Brain microvascular endothelial cell (primary cell): ENCODE results near the gene NAT10.

Experiments used
- DNase-seq: peaks from one replicate; pipeline ENCODE4 v3.0.0-alpha.2; 2020
- H3K27ac ChIP-seq: fragments of 250-450 bp; sonication (Bioruptor Pico); 2 replicates; pipeline ENCODE4 v1.5.1; 2020; ENCODE audit warnings: mild to moderate bottlenecking, moderate library complexity
- H3K27me3 ChIP-seq: fragments of 250-450 bp; sonication (Bioruptor Pico); replicated peaks from 2 replicates; pipeline ENCODE4 v1.5.1; 2020; ENCODE audit warnings: mild to moderate bottlenecking
- H3K36me3 ChIP-seq: fragments of 250-450 bp; sonication (Bioruptor Pico); replicated peaks from 2 replicates; pipeline ENCODE4 v1.5.1; 2020; ENCODE audit warnings: mild to moderate bottlenecking
- H3K4me3 ChIP-seq: 2 replicates; pipeline ENCODE4 v1.5.1; 2011; ENCODE audit warnings: low read depth, mild to moderate bottlenecking, control low read depth, low read length, moderate library complexity
- in situ Hi-C: cut with HindIII; loops from 2 replicates; pipeline ENCODE4 v1.10.0; 2017; ENCODE audit warnings: low sequenced_read_pairs, low pct_ligation_motif_present
- TF ChIP-seq, protein P1 (sequence below): IDR thresholded peaks from 2 replicates; pipeline ENCODE4 v1.5.1; 2011; ENCODE audit warnings: low read depth, mild to moderate bottlenecking, moderate library complexity, low read length, control low read depth, inconsistent platforms; ENCODE audit errors: missing control alignments

The NAT10 gene

DNA sequence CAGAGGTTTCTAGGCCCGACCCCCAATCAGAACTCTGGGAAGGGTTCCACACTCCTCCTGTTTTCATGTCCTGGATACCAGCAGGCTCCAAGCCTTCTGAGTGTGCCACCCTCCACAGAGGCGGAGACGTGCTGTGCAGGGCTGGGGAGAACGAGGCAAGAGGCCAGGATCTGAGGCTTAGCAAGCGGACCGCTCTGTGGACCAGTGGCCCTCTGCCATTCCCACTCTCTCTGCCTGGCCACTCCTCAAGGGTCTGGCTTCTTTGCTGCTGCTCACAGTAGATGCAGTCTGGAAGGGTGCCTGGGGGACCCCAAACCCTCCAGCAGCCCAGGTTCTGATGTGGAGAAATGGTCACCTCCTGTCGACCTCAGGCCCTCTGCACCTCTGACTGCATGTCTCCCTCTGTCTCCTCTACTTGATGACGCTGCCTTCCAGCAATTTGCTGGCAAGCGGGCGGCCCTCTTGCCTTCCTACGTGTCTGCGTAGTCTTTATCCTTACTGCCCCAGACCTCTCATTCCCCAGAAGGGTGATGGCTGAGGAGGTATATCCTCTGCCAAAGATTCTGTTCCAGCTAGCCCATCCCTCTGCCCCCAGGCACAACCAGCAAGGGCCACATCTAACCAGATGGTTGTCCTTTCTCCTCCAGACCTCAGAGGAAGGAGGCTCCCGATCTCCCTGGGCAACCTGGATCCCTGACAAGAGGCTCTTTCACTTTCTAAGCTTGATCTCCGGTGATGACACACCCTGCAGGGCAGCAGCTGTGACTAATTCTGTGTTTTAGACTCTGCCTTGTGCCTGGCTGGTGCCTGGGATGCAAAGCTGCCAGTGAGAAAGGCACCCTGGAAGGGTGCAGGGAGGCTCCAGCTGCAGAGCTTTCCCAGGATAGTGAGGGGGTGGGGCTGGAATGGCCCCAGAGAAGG is 87.3 kb downstream of the NAT10 start:
- Histone ChIP-seq H3K27me3 (no peaks in the 10 kb centered on the region), H3K4me3 (peak overlapping the region; percentile 32), H3K36me3 (no peaks in the 10 kb centered on the region), H3K27ac (peak overlapping the region; percentile 52)
- peak; percentile 85 for DNase-seq
- in situ Hi-C loops = no loop called here
- TF ChIP-seq, protein P1, sequence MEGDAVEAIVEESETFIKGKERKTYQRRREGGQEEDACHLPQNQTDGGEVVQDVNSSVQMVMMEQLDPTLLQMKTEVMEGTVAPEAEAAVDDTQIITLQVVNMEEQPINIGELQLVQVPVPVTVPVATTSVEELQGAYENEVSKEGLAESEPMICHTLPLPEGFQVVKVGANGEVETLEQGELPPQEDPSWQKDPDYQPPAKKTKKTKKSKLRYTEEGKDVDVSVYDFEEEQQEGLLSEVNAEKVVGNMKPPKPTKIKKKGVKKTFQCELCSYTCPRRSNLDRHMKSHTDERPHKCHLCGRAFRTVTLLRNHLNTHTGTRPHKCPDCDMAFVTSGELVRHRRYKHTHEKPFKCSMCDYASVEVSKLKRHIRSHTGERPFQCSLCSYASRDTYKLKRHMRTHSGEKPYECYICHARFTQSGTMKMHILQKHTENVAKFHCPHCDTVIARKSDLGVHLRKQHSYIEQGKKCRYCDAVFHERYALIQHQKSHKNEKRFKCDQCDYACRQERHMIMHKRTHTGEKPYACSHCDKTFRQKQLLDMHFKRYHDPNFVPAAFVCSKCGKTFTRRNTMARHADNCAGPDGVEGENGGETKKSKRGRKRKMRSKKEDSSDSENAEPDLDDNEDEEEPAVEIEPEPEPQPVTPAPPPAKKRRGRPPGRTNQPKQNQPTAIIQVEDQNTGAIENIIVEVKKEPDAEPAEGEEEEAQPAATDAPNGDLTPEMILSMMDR = no peak

DNA sequence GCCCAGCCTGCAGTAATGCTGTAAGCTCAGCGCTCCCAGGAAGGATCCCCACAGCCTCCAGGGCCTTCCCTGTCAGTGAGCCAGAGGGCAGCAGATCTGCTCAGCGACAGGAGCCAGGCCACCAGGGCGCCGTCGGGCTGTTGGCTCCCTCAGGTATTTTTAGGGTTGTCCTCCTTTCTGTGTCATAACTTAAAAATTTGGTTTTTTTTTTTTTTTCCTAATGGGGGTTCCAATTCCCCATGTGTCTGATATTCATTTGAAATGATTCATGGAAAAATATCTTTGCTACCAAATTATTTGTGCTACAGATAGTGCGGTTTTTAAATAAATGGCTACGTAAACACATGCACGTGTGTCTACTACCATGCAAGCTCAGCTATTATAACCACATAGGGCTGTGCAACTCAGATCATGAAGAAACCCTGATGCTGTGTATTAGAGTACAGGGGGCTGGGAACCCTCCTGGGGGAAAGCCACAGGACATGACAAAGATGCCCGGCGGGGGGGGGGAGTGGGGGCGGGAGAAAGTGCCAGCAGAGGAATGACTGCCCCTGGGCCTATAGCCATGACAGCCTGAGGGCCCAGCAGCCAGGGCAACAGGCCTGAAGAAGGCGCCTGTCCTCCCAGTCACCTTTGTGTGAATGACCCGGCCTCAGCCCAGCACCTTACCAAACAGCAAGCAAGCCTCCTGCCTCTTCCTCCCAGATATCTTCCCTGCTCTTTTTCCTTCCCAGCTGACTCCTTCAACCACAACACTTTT is 89.3 kb downstream of the NAT10 start:
- H3K27me3 ChIP-seq = no peaks in the 10 kb centered on the region
- in situ Hi-C loops = no loop called here
- no peak overlapping the region for H3K4me3 ChIP-seq
- no peaks in the 10 kb centered on the region for H3K36me3 ChIP-seq
- TF ChIP-seq, protein P1 = peak; percentile 5
- no peak overlapping the region for H3K27ac ChIP-seq
- no peak for DNase-seq
